Upper lobe of left lung (tissue), 6 donors: Measurements from ENCODE around the gene TM4SF18. TPM values are rescaled to one million over a fixed set of nuclear protein-coding genes. Genes with fewer than 3 reads are reported as not detected.

Experiments
- ATAC-seq, 2 donors: fragments of 200-7000 bp; cut with Tn5 transposase; one replicate each; pipeline ENCODE4 v1.9.1; 2022; ENCODE audit warnings: mild to moderate bottlenecking in 2 of 2, moderate library complexity in 2 of 2; ENCODE audit not compliant: low FRiP score in 2 of 2
- DNase-seq, 2 donors: peaks; one replicate each; pipeline ENCODE4 v3.0.0-alpha.2; 2019 to 2020
- H3K27ac ChIP-seq, 4 donors: fragments of 200-600 bp; sonication (generic); one replicate each; pipeline ENCODE4 v1.5.1; 2016 to 2019
- H3K27me3 ChIP-seq, 4 donors: fragments of 200-600 bp; sonication (generic); one replicate each; pipeline ENCODE4 v1.5.1; 2017 to 2019
- H3K36me3 ChIP-seq, 4 donors: fragments of 200-600 bp; sonication (generic); one replicate each; pipeline ENCODE4 v1.5.1; 2016 to 2019
- H3K4me1 ChIP-seq, 4 donors: fragments of 200-600 bp; sonication (generic); one replicate each; pipeline ENCODE4 v1.5.1; 2018 to 2019
- H3K4me3 ChIP-seq, 4 donors: fragments of 200-600 bp; sonication (generic); one replicate each; pipeline ENCODE4 v1.5.1; 2017 to 2019; ENCODE audit warnings: mild to moderate bottlenecking in 2 of 4, moderate library complexity in 1 of 4
- H3K9me3 ChIP-seq, 4 donors: fragments of 200-600 bp; sonication (generic); one replicate each; pipeline ENCODE4 v1.5.1; 2018 to 2019
- EP300 ChIP-seq, 4 donors: sonication (generic); formaldehyde crosslinking; IDR thresholded peaks; one replicate each; pipeline ENCODE4 v1.5.1; 2017; ENCODE audit warnings: antibody characterized with exemption in 4 of 4, control low read depth in 2 of 4
- POLR2A ChIP-seq, 4 donors: fragments of 450-650 bp; IDR thresholded peaks; one replicate each; pipeline ENCODE4 v1.5.1; 2016 to 2017; ENCODE audit warnings: antibody characterized with exemption in 4 of 4, mild to moderate bottlenecking in 2 of 4
- POLR2AphosphoS5 ChIP-seq, 2 donors: sonication (generic); formaldehyde crosslinking; IDR thresholded peaks; one replicate each; pipeline ENCODE4 v1.5.1; 2017; ENCODE audit warnings: antibody characterized with exemption in 2 of 2
- WGBS, 2 donors: methylation state at CpG; one replicate each; pipeline ENCODE4 v1.1.5; 2017 to 2018; 5-methylcytosine and 5-hydroxymethylcytosine counted together
- total RNA-seq, 6 donors: library from RNA; depleted of rRNA in 4 of 6; stranded (reverse); fragments of >200 nt in 4 of 6; gene quantifications; one replicate each; pipeline versions ENCODE4 v1.1.0 to v1.2.1, GENCODE V29; 2016 to 2021
- TF ChIP-seq, protein P1 (sequence below), 6 experiments: fragments of 450-650 bp in 4 of 6; fragments of 200-600 bp in 2 of 6; sonication (generic) in 2 of 6; IDR thresholded peaks; one replicate each; pipeline ENCODE4 v1.5.1; 2016 to 2019; ENCODE audit warnings: antibody characterized with exemption in 6 of 6
- donor health status: DM: no; HTN: no; CAD: no; lungs with moderate emphysema.
- donor health status: DM: no; HTN: yes; CAD: no; lungs with severe emphysema.

The TM4SF18 gene
- total RNA-seq, 6 donors from 2014 or later = 0.55 to 16.6 (median 2.5) TPM

GRCh38 chr3:149313542-149313941 lies 19.9 kb downstream of the TM4SF18 start:
- Histone ChIP-seq H3K27me3 (no peaks in the 10 kb centered on the region), H3K36me3 (no peaks in the 10 kb centered on the region), H3K4me3 (no peak overlapping the region), H3K4me1 (peaks cover 0 to 4% (median 0%) of the 10 kb centered on the region in 4 donors), H3K9me3 (no peaks in the 10 kb centered on the region), H3K27ac (no peak overlapping the region)
- no peak for TF ChIP-seq POLR2AphosphoS5 (IDR thresholded peaks at IDR 0.05)
- WGBS, 2 donors = 67 to 79% methylated on average over 1 of the region's 1 CpG
- DNase-seq = no peak
- ATAC-seq = no peak

GRCh38 chr3:149310796-149311534 lies 22.5 kb downstream of the TM4SF18 start:
- H3K27me3 ChIP-seq = no peaks in the 10 kb centered on the region
- TF ChIP-seq POLR2A (IDR thresholded peaks at IDR 0.05) (no peak), EP300 (IDR thresholded peaks at IDR 0.05) (no peak), POLR2AphosphoS5 (IDR thresholded peaks at IDR 0.05) (no peak)
- TF ChIP-seq, protein P1, sequence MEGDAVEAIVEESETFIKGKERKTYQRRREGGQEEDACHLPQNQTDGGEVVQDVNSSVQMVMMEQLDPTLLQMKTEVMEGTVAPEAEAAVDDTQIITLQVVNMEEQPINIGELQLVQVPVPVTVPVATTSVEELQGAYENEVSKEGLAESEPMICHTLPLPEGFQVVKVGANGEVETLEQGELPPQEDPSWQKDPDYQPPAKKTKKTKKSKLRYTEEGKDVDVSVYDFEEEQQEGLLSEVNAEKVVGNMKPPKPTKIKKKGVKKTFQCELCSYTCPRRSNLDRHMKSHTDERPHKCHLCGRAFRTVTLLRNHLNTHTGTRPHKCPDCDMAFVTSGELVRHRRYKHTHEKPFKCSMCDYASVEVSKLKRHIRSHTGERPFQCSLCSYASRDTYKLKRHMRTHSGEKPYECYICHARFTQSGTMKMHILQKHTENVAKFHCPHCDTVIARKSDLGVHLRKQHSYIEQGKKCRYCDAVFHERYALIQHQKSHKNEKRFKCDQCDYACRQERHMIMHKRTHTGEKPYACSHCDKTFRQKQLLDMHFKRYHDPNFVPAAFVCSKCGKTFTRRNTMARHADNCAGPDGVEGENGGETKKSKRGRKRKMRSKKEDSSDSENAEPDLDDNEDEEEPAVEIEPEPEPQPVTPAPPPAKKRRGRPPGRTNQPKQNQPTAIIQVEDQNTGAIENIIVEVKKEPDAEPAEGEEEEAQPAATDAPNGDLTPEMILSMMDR (IDR thresholded peaks at IDR 0.05) = no peak

GRCh38 chr3:149307435-149307783 lies 26.0 kb downstream of the TM4SF18 start:
- Histone ChIP-seq H3K27ac (no peak overlapping the region), H3K27me3 (no peaks in the 10 kb centered on the region), H3K9me3 (no peaks in the 10 kb centered on the region), H3K4me3 (no peak overlapping the region), H3K4me1 (peaks cover 0 to 4% (median 0%) of the 10 kb centered on the region in 4 donors), H3K36me3 (no peaks in the 10 kb centered on the region)
- 64 to 73% methylated on average over 1 of the region's 1 CpG for WGBS, 2 donors
- no peak for ATAC-seq
- TF ChIP-seq POLR2A (IDR thresholded peaks at IDR 0.05) (no peak), EP300 (IDR thresholded peaks at IDR 0.05) (no peak), POLR2AphosphoS5 (IDR thresholded peaks at IDR 0.05) (no peak)
- TF ChIP-seq, protein P1 (IDR thresholded peaks at IDR 0.05) = no peak
- no peak for DNase-seq

More at GRCh38 chr3:149310796-149311534, 22.5 kb downstream of the TM4SF18 start:
- Histone ChIP-seq H3K4me1 (peaks cover 0 to 4% (median 0%) of the 10 kb centered on the region in 4 donors), H3K4me3 (no peak overlapping the region), H3K27ac (no peak overlapping the region), H3K9me3 (no peaks in the 10 kb centered on the region), H3K36me3 (no peaks in the 10 kb centered on the region)
- no peak for ATAC-seq
- WGBS, 2 donors = 76 to 83% methylated on average over 7 of the region's 7 CpGs
- DNase-seq = no peak

DNA sequence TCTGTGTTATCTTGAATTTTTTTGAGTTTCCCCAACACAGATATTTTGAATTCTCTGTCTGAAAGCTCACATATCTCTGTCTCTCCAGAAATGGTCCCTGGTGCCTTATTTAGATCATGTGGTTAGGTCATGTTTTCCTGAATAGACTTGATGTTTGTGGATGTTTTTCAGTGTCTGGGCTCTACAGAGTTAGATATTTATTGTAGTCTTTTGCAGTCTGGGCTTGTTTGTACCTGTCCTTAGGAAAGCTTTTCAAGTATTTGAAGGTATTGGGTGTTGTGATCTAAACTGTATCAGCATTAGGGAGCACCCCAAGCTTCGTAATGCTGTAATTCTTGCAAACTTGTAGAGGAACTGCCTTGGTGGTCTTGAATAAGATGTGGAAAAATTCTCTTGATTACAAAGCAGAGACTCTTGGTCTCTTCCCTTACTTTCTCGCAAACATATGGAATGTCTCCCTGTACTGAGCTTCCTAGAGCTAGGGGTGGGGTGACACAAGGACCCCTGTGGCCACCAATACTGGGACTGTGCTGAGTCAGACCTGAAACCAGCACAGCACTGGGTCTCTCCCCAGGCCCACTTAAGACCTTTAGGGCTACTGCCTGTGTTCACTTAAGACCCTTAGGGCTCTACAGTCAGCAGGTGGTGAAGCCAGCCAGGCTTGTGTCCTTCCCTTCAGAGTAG lies 26.5 kb downstream of the TM4SF18 start:
- Histone ChIP-seq H3K9me3 (no peaks in the 10 kb centered on the region), H3K4me1 (peaks cover 0 to 4% (median 0%) of the 10 kb centered on the region in 4 donors), H3K36me3 (no peaks in the 10 kb centered on the region), H3K4me3 (no peak overlapping the region), H3K27me3 (no peaks in the 10 kb centered on the region), H3K27ac (no peak overlapping the region)
- no peak for ATAC-seq
- DNase-seq = no peak
- TF ChIP-seq, protein P1 (IDR thresholded peaks at IDR 0.05) = no peak
- TF ChIP-seq POLR2AphosphoS5 (IDR thresholded peaks at IDR 0.05) = no peak
- TF ChIP-seq POLR2A (IDR thresholded peaks at IDR 0.05) = no peak
- TF ChIP-seq EP300 (IDR thresholded peaks at IDR 0.05) = no peak
- 89 to 96% methylated on average over 2 of the region's 2 CpGs for WGBS, 2 donors

DNA sequence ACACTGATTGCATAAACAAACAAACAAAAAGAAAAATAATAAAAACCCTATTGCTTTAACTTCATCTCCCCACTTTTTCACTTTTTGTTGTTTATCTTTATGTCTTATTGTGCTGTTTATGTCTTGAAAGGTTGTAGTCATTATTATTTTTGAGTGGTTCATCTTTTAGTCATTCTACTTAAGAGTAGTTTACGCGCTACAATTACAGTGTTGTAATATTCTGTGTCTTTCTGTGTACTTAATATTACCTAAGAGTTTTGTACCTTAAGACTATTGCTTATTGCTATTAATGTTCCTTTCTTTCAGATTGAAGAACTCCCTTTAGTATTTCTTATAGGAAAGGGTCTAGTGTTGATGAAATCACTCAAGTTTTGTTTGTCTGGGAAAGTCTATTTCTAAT lies 28.1 kb downstream of the TM4SF18 start:
- Histone ChIP-seq H3K4me3 (no peak overlapping the region), H3K4me1 (peaks cover 0 to 5% (median 4%) of the 10 kb centered on the region in 4 donors), H3K9me3 (no peaks in the 10 kb centered on the region), H3K27ac (no peak overlapping the region), H3K27me3 (no peaks in the 10 kb centered on the region), H3K36me3 (no peaks in the 10 kb centered on the region)
- TF ChIP-seq, protein P1 (IDR thresholded peaks at IDR 0.05) = no peak
- TF ChIP-seq POLR2AphosphoS5 (IDR thresholded peaks at IDR 0.05) (no peak), EP300 (IDR thresholded peaks at IDR 0.05) (no peak), POLR2A (IDR thresholded peaks at IDR 0.05) (no peak)
- ATAC-seq (no peak), DNase-seq (no peak)
- WGBS, 2 donors = 86 to 95% methylated on average over 2 of the region's 2 CpGs
